HepG2 (cell line): ENCODE data around the gene PSMB3. TPM values are rescaled to one million over a fixed set of nuclear protein-coding genes. Genes with fewer than 3 reads are reported as not detected.

Experiments
- ATAC-seq: fragments of 200-7000 bp; cut with Tn5 transposase; 3 replicates; pipeline ENCODE4 v1.9.1; 2020; ENCODE audit warnings: mild to moderate bottlenecking, moderate library complexity
- BruUV-seq: library from RNA; stranded (reverse); fragments of 400-500 nt; replicated peaks from 2 replicates; lab custom pipeline; 2021; lab: Mats Ljungman, UMichigan
- CTCF ChIA-PET: fragments of 300-600 bp; formaldehyde crosslinking; extraction: SDS; loops from one replicate; lab custom pipeline; 2021; ENCODE audit warnings: low total read pairs, inconsistent platforms, low intra/inter-chr PET ratio; lab: Yijun Ruan, JAX
- POLR2A ChIA-PET: fragments of 350-600 bp; sonication (Branson Sonifier 250); formaldehyde crosslinking; loops from one replicate; lab custom pipeline; 2020; ENCODE audit warnings: antibody characterized with exemption, inconsistent platforms; lab: Yijun Ruan, JAX
- DNase-seq: peaks from one replicate; pipeline ENCODE4 v3.0.0-alpha.2; 2015; ENCODE audit warnings: low spot score
- FAIRE-seq: peaks from 3 replicates; lab custom pipeline; 2011; peaks lifted over from hg19 to GRCh38; lab: Jason Lieb, UNC
- H2AFZ ChIP-seq: one replicate; pipeline ENCODE4 v1.6.1; 2011; ENCODE audit warnings: low read length, inconsistent platforms
- H3K27ac ChIP-seq: fragments of 300-600 bp; 3 replicates; pipeline ENCODE4 v1.8.0; 2011; ENCODE audit warnings: mixed run types, mild to moderate bottlenecking, mixed read lengths, low read length, inconsistent platforms; ENCODE audit not compliant: insufficient read depth; ENCODE audit errors: extremely low read length
- H3K27me3 ChIP-seq, 2 experiments: fragments of 200-600 bp in 1 of 2; 2 replicates in 1 of 2; 3 replicates in 1 of 2; pipeline versions ENCODE4 v1.6.0 to v1.8.0; 2011; ENCODE audit warnings: low read length in 2 of 2, mild to moderate bottlenecking in 2 of 2, moderate library complexity in 2 of 2, inconsistent platforms in 1 of 2; ENCODE audit not compliant: insufficient read depth in 2 of 2, control insufficient read depth in 1 of 2
- H3K36me3 ChIP-seq, 2 experiments: fragments of 200-600 bp in 1 of 2; replicated peaks in 1 of 2; 2 replicates in 1 of 2; 3 replicates in 1 of 2; pipeline versions ENCODE4 v1.5.1 to v1.8.0; 2011; ENCODE audit warnings: low read length in 2 of 2, inconsistent platforms in 1 of 2; ENCODE audit not compliant: insufficient read depth in 2 of 2, control insufficient read depth in 1 of 2
- H3K4me1 ChIP-seq: 2 replicates; pipeline ENCODE4 v1.5.1; 2012; ENCODE audit warnings: low read length, inconsistent platforms; ENCODE audit not compliant: insufficient read depth
- H3K4me2 ChIP-seq: 2 replicates; pipeline ENCODE4 v1.6.0; 2011; ENCODE audit warnings: low read depth, low read length, inconsistent platforms
- H3K4me3 ChIP-seq, 3 experiments: fragments of 200-600 bp in 1 of 3; sonication (generic), shearing (Covaris generic) in 1 of 3; replicated peaks in 1 of 3; 2 replicates each; pipeline ENCODE4 v1.5.1; 2011 to 2016; ENCODE audit warnings: low read length in 3 of 3, inconsistent platforms in 2 of 3, low read depth in 2 of 3, mild to moderate bottlenecking in 2 of 3, control low read depth in 1 of 3, mixed read lengths in 1 of 3; ENCODE audit not compliant: insufficient read depth in 1 of 3
- H3K79me2 ChIP-seq: one replicate; pipeline ENCODE4 v1.6.1; 2011; ENCODE audit warnings: low read length, inconsistent platforms; ENCODE audit not compliant: insufficient read depth
- H3K9ac ChIP-seq: 2 replicates; pipeline ENCODE4 v1.6.0; 2011; ENCODE audit warnings: mild to moderate bottlenecking, low read depth, low read length, inconsistent platforms; ENCODE audit not compliant: insufficient read depth
- H3K9me3 ChIP-seq: 2 replicates; pipeline ENCODE4 v1.5.1; 2012; ENCODE audit warnings: mild to moderate bottlenecking, low read length
- H4K20me1 ChIP-seq: 2 replicates; pipeline ENCODE4 v1.6.0; 2011; ENCODE audit warnings: inconsistent platforms, mild to moderate bottlenecking, low read length, moderate library complexity; ENCODE audit not compliant: insufficient read depth
- ATF7-NPFF ChIP-seq: sonication (generic); formaldehyde crosslinking; IDR thresholded peaks from 2 replicates; pipeline ENCODE4 v1.8.1; 2023; ENCODE audit warnings: mild to moderate bottlenecking, low read depth, missing genetic modification reagents, moderate library complexity
- FOXP1 ChIP-seq, 2 experiments: fragments of 450-650 bp in 1 of 2; IDR thresholded peaks; 2 replicates each; pipeline ENCODE4 v1.6.1; 2017 to 2018; ENCODE audit warnings: antibody characterized with exemption in 1 of 2
- GABPA ChIP-seq, 2 experiments: IDR thresholded peaks; 2 replicates each; pipeline ENCODE4 v1.6.1; 2011 to 2016; ENCODE audit warnings: low read depth in 2 of 2, low read length in 1 of 2, missing biosample characterization in 1 of 2, missing genetic modification characterization in 1 of 2
- HNRNPK ChIP-seq: fragments of 200-400 bp; formaldehyde crosslinking; IDR thresholded peaks from 2 replicates; pipeline ENCODE4 v1.6.1; 2018; ENCODE audit warnings: low read length, low read depth, moderate library complexity, mild to moderate bottlenecking; ENCODE audit not compliant: poor library complexity, severe bottlenecking
- NFE2L1 ChIP-seq: sonication (generic); formaldehyde crosslinking; IDR thresholded peaks from 2 replicates; pipeline ENCODE4 v1.4.0; 2020; ENCODE audit warnings: missing genetic modification reagents, mild to moderate bottlenecking, borderline replicate concordance
- SOX5 ChIP-seq: IDR thresholded peaks from 2 replicates; pipeline ENCODE4 v1.6.1; 2016; ENCODE audit warnings: borderline replicate concordance
- ZNF230 ChIP-seq: sonication (generic); formaldehyde crosslinking; IDR thresholded peaks from 2 replicates; pipeline ENCODE4 v1.4.0; 2020; ENCODE audit warnings: mild to moderate bottlenecking, missing genetic modification reagents
- WGBS: methylation state at CpG from one replicate; pipeline ENCODE4 v1.1.6; 2017; ENCODE audit warnings: low lambda C conversion rate; 5-methylcytosine and 5-hydroxymethylcytosine counted together
- in situ Hi-C: cut with HindIII; loops from 2 replicates; pipeline ENCODE4 v1.10.0; 2017; ENCODE audit warnings: low pct_unique_long_range_greater_than_20kb; ENCODE audit not compliant: extremely low pct_ligation_motif_present
- intact Hi-C: fragments of 100-400 bp; cut with micrococcal nuclease; formaldehyde crosslinking; loops from one replicate; pipeline ENCODE4 v1.10.0; 2022; ENCODE audit not compliant: unreplicated experiment
- polyA plus RNA-seq, 8 experiments: library from polyadenylated mRNA; depleted of rRNA in 3 of 8; stranded (reverse) in 7 of 8; unstranded in 1 of 8; fragments of >200 nt; fragmentation: Illumina TruSeq in 4 of 8; extraction: Trizol in 4 of 8; gene quantifications; 2 replicates each; pipeline versions ENCODE4 v1.2.1 to v1.2.3, GENCODE V29; 2011 to 2016; ENCODE audit warnings: low read depth in 4 of 8, missing spikeins in 1 of 8, mixed read lengths in 1 of 8; ENCODE audit not compliant: insufficient read depth in 1 of 8
- total RNA-seq, 5 experiments: library from RNA; depleted of rRNA; stranded (reverse); fragments of >200 nt; fragmentation: Illumina TruSeq; extraction: Trizol; gene quantifications; 2 replicates each; pipeline ENCODE4 v1.2.3, GENCODE V29; 2016; ENCODE audit warnings: low read depth in 1 of 5
- TF ChIP-seq, protein P1 (sequence below): sonication (generic); formaldehyde crosslinking; IDR thresholded peaks from 2 replicates; pipeline ENCODE4 v1.9.0; 2022; ENCODE audit warnings: missing genetic modification reagents, mild to moderate bottlenecking, borderline replicate concordance
- TF ChIP-seq, protein P2 (sequence below): sonication (generic); formaldehyde crosslinking; IDR thresholded peaks from 2 replicates; pipeline ENCODE4 v1.8.0; 2022; ENCODE audit warnings: mild to moderate bottlenecking, missing genetic modification reagents, moderate library complexity
- TF ChIP-seq, protein P3 (sequence below): sonication (generic); formaldehyde crosslinking; IDR thresholded peaks from 2 replicates; pipeline ENCODE4 v1.4.0; 2020; ENCODE audit warnings: mild to moderate bottlenecking, missing genetic modification reagents
- TF ChIP-seq, protein P4 (sequence below): sonication (generic); formaldehyde crosslinking; IDR thresholded peaks from 2 replicates; pipeline ENCODE4 v1.4.0; 2020; ENCODE audit warnings: missing genetic modification reagents, borderline replicate concordance
- TF ChIP-seq, protein P5 (sequence below): sonication (generic); formaldehyde crosslinking; IDR thresholded peaks from 2 replicates; pipeline ENCODE4 v1.8.0; 2022; ENCODE audit warnings: low read depth, missing genetic modification reagents

Gene PSMB3
- total and polyA plus RNA-seq, 2 of the 13 experiments (the other 11 are each of a cell fraction or from before 2014, with no cell fraction given) = 366 to 517 TPM

DNA sequence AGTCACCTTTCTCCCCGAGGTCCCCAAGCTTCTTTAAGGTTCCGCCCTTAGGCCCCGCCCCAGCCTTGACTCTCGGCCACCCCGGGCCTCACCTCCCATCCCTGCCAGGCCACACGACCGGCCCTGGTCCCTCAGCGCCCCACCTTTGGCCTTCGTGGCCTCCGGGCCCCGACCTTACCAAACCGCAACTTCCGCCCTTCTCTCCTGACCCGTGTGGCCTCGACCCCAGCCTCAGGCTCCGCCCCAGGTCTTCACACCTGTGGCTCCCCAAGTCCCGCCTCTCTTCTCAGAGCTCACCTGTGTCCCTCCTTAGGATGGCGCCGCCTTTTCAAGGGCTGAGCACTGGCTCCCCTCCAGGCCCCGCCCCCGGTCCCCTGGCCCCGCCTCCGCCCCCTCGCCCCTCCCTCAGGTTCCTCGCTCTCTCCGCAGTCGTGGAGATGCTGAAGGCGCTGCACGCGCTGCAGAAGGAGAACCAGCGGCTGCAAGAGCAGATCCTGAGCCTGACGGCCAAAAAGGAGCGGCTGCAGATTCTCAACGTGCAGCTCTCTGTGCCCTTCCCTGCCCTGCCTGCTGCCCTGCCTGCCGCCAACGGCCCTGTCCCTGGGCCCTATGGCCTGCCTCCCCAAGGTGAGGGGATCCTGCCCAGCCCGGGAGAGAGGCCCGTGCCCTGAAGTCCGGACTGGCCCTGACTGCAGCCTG is 32.4 kb upstream of the PSMB3 start:
- no peak overlapping the region for H3K9ac ChIP-seq
- 93% methylated on average over 39 of the region's 39 CpGs for WGBS
- H3K9me3 ChIP-seq = no peaks in the 10 kb centered on the region
- no peaks in the 10 kb centered on the region for H3K27me3 ChIP-seq
- FAIRE-seq = no peak
- no peak overlapping the region for H3K4me3 ChIP-seq
- BruUV-seq = no TSS peak
- intact Hi-C loops = loop anchor here (5.0 kb wide), 1 partner anchor 377 kb away; no protein-coding TSS in a partner anchor
- ChIA-PET POLR2A (interaction anchor here (2.1 to 7.0 kb wide), 4 partner anchors 9 to 29 kb away, joined by 6 to 92 read pairs (median 16); partner anchors contain the start of gene MLLT6), CTCF (no interaction called here)
- no peak for ATAC-seq
- H2AFZ ChIP-seq = no peak overlapping the region
- no peaks in the 10 kb centered on the region for H3K79me2 ChIP-seq
- no peak overlapping the region for H3K27ac ChIP-seq
- no peak for DNase-seq
- in situ Hi-C loops = no loop called here
- no peak overlapping the region for H3K4me2 ChIP-seq
- H3K36me3 ChIP-seq = peaks cover 43 to 74% of the 10 kb centered on the region in 2 experiments
- H3K4me1 ChIP-seq = peaks cover 30% of the 10 kb centered on the region
- no peaks in the 10 kb centered on the region for H4K20me1 ChIP-seq
- TF ChIP-seq SOX5 (CRISPR knock-in tag) (no peak), HNRNPK (peak; percentile 5), ATF7-NPFF (CRISPR knock-in tag) (no peak), GABPA (IDR thresholded peaks at IDR 0.05; ENCODE audit: low read depth, low read length) (0 out of 2 replicates have a peak, but pooled peaks have one; percentile 16), GABPA (CRISPR knock-in tag; IDR thresholded peaks at IDR 0.05; ENCODE audit: low read depth) (no peak), FOXP1 (IDR thresholded peaks at IDR 0.05) (no peak), FOXP1 (CRISPR knock-in tag; IDR thresholded peaks at IDR 0.05) (no peak), ZNF230 (CRISPR knock-in tag) (no peak), NFE2L1 (CRISPR knock-in tag) (0 out of 2 replicates have a peak, but pooled peaks have one; percentile 37)
- TF ChIP-seq, protein P1, sequence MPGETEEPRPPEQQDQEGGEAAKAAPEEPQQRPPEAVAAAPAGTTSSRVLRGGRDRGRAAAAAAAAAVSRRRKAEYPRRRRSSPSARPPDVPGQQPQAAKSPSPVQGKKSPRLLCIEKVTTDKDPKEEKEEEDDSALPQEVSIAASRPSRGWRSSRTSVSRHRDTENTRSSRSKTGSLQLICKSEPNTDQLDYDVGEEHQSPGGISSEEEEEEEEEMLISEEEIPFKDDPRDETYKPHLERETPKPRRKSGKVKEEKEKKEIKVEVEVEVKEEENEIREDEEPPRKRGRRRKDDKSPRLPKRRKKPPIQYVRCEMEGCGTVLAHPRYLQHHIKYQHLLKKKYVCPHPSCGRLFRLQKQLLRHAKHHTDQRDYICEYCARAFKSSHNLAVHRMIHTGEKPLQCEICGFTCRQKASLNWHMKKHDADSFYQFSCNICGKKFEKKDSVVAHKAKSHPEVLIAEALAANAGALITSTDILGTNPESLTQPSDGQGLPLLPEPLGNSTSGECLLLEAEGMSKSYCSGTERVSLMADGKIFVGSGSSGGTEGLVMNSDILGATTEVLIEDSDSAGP (CRISPR knock-in tag) = 0 out of 2 replicates have a peak, but pooled peaks have one; percentile 30
- TF ChIP-seq, protein P2, sequence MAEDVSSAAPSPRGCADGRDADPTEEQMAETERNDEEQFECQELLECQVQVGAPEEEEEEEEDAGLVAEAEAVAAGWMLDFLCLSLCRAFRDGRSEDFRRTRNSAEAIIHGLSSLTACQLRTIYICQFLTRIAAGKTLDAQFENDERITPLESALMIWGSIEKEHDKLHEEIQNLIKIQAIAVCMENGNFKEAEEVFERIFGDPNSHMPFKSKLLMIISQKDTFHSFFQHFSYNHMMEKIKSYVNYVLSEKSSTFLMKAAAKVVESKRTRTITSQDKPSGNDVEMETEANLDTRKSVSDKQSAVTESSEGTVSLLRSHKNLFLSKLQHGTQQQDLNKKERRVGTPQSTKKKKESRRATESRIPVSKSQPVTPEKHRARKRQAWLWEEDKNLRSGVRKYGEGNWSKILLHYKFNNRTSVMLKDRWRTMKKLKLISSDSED = no peak
- TF ChIP-seq, protein P3, sequence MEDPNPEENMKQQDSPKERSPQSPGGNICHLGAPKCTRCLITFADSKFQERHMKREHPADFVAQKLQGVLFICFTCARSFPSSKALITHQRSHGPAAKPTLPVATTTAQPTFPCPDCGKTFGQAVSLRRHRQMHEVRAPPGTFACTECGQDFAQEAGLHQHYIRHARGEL = no peak
- TF ChIP-seq, protein P4, sequence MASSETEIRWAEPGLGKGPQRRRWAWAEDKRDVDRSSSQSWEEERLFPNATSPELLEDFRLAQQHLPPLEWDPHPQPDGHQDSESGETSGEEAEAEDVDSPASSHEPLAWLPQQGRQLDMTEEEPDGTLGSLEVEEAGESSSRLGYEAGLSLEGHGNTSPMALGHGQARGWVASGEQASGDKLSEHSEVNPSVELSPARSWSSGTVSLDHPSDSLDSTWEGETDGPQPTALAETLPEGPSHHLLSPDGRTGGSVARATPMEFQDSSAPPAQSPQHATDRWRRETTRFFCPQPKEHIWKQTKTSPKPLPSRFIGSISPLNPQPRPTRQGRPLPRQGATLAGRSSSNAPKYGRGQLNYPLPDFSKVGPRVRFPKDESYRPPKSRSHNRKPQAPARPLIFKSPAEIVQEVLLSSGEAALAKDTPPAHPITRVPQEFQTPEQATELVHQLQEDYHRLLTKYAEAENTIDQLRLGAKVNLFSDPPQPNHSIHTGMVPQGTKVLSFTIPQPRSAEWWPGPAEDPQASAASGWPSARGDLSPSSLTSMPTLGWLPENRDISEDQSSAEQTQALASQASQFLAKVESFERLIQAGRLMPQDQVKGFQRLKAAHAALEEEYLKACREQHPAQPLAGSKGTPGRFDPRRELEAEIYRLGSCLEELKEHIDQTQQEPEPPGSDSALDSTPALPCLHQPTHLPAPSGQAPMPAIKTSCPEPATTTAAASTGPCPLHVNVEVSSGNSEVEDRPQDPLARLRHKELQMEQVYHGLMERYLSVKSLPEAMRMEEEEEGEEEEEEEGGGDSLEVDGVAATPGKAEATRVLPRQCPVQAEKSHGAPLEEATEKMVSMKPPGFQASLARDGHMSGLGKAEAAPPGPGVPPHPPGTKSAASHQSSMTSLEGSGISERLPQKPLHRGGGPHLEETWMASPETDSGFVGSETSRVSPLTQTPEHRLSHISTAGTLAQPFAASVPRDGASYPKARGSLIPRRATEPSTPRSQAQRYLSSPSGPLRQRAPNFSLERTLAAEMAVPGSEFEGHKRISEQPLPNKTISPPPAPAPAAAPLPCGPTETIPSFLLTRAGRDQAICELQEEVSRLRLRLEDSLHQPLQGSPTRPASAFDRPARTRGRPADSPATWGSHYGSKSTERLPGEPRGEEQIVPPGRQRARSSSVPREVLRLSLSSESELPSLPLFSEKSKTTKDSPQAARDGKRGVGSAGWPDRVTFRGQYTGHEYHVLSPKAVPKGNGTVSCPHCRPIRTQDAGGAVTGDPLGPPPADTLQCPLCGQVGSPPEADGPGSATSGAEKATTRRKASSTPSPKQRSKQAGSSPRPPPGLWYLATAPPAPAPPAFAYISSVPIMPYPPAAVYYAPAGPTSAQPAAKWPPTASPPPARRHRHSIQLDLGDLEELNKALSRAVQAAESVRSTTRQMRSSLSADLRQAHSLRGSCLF (CRISPR knock-in tag) = no peak
- TF ChIP-seq, protein P5, sequence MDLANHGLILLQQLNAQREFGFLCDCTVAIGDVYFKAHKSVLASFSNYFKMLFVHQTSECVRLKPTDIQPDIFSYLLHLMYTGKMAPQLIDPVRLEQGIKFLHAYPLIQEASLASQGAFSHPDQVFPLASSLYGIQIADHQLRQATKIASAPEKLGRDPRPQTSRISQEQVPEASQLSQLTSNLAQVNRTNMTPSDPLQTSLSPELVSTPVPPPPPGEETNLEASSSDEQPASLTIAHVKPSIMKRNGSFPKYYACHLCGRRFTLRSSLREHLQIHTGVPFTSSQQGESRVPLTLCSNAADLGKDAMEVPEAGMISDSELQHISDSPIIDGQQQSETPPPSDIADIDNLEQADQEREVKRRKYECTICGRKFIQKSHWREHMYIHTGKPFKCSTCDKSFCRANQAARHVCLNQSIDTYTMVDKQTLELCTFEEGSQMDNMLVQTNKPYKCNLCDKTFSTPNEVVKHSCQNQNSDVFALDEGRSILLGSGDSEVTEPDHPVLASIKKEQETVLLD (CRISPR knock-in tag) = no peak
